Endodermal cell (in vitro differentiated cells): Measurements from ENCODE around the gene SLC9A6. TPM values are rescaled to one million over a fixed set of nuclear protein-coding genes. Genes with fewer than 3 reads are reported as not detected.

Experiments
- DNase-seq: peaks from one replicate; pipeline ENCODE4 v3.0.0-alpha.2; 2017
- H3K27ac ChIP-seq: 2 replicates; pipeline ENCODE4 v1.5.1; 2013; ENCODE audit warnings: mild to moderate bottlenecking, low read depth, low read length, moderate library complexity
- H3K27me3 ChIP-seq: 2 replicates; pipeline ENCODE4 v1.6.1; 2013; ENCODE audit warnings: mild to moderate bottlenecking, low read length, moderate library complexity; ENCODE audit not compliant: insufficient read depth, control insufficient read depth, poor library complexity, severe bottlenecking
- H3K36me3 ChIP-seq: 2 replicates; pipeline ENCODE4 v1.7.0; 2013; ENCODE audit warnings: mild to moderate bottlenecking, low read length, moderate library complexity; ENCODE audit not compliant: control insufficient read depth, insufficient read depth
- H3K4me1 ChIP-seq: one replicate; pipeline ENCODE4 v1.7.0; 2013; ENCODE audit warnings: low read length; ENCODE audit not compliant: control insufficient read depth, insufficient read depth
- H3K4me3 ChIP-seq: 2 replicates; pipeline ENCODE4 v1.5.1; 2013; ENCODE audit warnings: mild to moderate bottlenecking, low read length, moderate library complexity
- H3K9ac ChIP-seq: 2 replicates; pipeline ENCODE4 v1.6.1; 2013; ENCODE audit warnings: mild to moderate bottlenecking, low read length, moderate library complexity; ENCODE audit not compliant: poor library complexity, severe bottlenecking; ENCODE audit errors: extremely low read depth
- H3K9me3 ChIP-seq: 2 replicates; pipeline ENCODE4 v1.6.1; 2013; ENCODE audit warnings: mild to moderate bottlenecking, low read length, moderate library complexity; ENCODE audit not compliant: control insufficient read depth
- H3K27ac Mint-ChIP-seq: 2 replicates; pipeline ENCODE4 v1.8.0; 2020; ENCODE audit warnings: mixed read lengths
- H3K27me3 Mint-ChIP-seq: 2 replicates; pipeline ENCODE4 v1.8.0; 2021; ENCODE audit warnings: mild to moderate bottlenecking, mixed read lengths; ENCODE audit not compliant: insufficient read depth
- H3K36me3 Mint-ChIP-seq: 2 replicates; pipeline ENCODE4 v1.8.0; 2020; ENCODE audit warnings: low read depth, mixed read lengths
- H3K4me1 Mint-ChIP-seq: 2 replicates; pipeline ENCODE4 v1.8.0; 2020; ENCODE audit warnings: mixed read lengths
- H3K4me3 Mint-ChIP-seq: 2 replicates; pipeline ENCODE4 v1.8.0; 2020; ENCODE audit warnings: mild to moderate bottlenecking, moderate library complexity, mixed read lengths
- H3K9me3 Mint-ChIP-seq: 2 replicates; pipeline ENCODE4 v1.8.0; 2020; ENCODE audit warnings: mild to moderate bottlenecking, mixed read lengths
- WGBS, 2 experiments: methylation state at CpG; one replicate each; pipeline versions ENCODE4 v1.1.5 to v1.1.7; 2013; ENCODE audit warnings: missing lambda C conversion rate in 2 of 2, mixed read lengths in 1 of 2; ENCODE audit not compliant: insufficient coverage in 1 of 2, insufficient read length in 1 of 2; 5-methylcytosine and 5-hydroxymethylcytosine counted together
- total RNA-seq, 2 donors: library from RNA; stranded (reverse); fragmentation: NEBNext Ultra II Directional in 1 of 2; extraction: Animal tissue kit (Norgen Biotek cat#: 25700) in 1 of 2; gene quantifications; 2 replicates in 1 of 2; 3 replicates in 1 of 2; pipeline ENCODE4 v1.2.1, GENCODE V29; 2021
- TF ChIP-seq, protein P1 (sequence below): fragments of 200-600 bp; sonication (generic); conservative IDR thresholded peaks from 2 replicates; pipeline ENCODE4 v1.5.0; 2021; ENCODE audit warnings: antibody characterized with exemption, mild to moderate bottlenecking

SLC9A6 gene
- total RNA-seq, 2 donors from 2014 or later, result 10.2 to 13.6 TPM

DNA sequence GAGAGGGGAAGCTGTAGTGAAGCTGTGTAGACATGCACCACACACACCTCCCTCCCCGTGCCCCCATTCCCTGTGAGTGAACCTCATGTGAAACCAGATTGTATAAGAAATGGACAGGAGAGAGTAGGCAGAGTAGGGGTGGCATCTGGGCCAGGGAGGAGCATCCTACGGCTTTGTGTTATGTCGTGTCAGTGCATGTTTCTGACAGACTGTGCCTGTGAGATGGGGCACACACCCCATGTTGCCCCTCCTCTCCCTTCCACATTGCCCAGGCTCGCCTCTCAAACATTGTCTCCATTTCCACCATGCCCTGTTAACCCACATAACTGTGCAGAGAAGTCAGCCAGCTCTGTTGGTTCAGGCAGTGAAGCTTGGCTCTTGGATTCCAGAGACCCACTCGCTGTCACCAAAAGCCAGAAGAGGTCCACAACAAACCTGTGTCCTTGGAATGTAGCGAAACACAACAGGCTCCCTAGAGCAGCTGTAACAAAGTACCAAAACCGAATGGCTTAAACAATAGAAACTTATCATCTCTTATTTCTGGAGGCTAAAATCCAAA, 56.1 kb downstream of the SLC9A6 start:
- Mint-ChIP-seq H3K27ac (no peak overlapping the region), H3K27me3 (no peaks in the 10 kb centered on the region), H3K9me3 (peaks cover 39% of the 10 kb centered on the region), H3K4me3 (no peak overlapping the region), H3K4me1 (no peaks in the 10 kb centered on the region), H3K36me3 (peaks cover 21% of the 10 kb centered on the region)
- Histone ChIP-seq H3K27ac (no peak overlapping the region), H3K9me3 (no peaks in the 10 kb centered on the region), H3K36me3 (peaks cover 3% of the 10 kb centered on the region), H3K9ac (no peak overlapping the region), H3K4me1 (no peaks in the 10 kb centered on the region), H3K4me3 (no peak overlapping the region), H3K27me3 (no peaks in the 10 kb centered on the region)
- 60 to 94% methylated on average over 1 to 6 of the region's 7 CpGs for WGBS, 2 experiments
- no peak for DNase-seq
- TF ChIP-seq, protein P1, sequence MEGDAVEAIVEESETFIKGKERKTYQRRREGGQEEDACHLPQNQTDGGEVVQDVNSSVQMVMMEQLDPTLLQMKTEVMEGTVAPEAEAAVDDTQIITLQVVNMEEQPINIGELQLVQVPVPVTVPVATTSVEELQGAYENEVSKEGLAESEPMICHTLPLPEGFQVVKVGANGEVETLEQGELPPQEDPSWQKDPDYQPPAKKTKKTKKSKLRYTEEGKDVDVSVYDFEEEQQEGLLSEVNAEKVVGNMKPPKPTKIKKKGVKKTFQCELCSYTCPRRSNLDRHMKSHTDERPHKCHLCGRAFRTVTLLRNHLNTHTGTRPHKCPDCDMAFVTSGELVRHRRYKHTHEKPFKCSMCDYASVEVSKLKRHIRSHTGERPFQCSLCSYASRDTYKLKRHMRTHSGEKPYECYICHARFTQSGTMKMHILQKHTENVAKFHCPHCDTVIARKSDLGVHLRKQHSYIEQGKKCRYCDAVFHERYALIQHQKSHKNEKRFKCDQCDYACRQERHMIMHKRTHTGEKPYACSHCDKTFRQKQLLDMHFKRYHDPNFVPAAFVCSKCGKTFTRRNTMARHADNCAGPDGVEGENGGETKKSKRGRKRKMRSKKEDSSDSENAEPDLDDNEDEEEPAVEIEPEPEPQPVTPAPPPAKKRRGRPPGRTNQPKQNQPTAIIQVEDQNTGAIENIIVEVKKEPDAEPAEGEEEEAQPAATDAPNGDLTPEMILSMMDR, result no peak

DNA sequence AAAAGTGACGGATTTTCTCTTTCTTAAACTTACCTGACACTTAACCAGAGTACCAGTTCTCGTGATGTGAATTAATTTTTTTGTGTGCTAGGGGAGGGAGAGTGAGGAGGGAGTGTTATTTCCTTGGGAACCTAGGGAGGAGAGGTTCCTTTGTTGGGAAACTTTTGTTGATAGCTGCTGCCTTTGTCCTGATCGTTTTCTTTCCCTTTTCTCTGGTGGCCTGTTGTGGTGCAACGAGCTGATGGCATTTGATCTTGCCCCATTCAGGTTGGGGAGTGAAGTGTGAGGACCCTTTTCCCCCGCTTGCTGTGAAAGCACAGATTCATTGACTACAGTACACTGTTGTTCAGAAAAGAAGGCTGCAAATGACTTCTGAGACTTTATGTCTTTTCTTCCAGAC, 59.8 kb downstream of the SLC9A6 start:
- no peak overlapping the region for H3K4me3 Mint-ChIP-seq
- no peaks in the 10 kb centered on the region for H3K4me1 Mint-ChIP-seq
- Histone ChIP-seq H3K27me3 (no peaks in the 10 kb centered on the region), H3K9me3 (no peaks in the 10 kb centered on the region), H3K4me1 (no peaks in the 10 kb centered on the region), H3K4me3 (no peak overlapping the region), H3K27ac (peak overlapping the region; percentile 47), H3K9ac (no peak overlapping the region), H3K36me3 (peaks cover 3% of the 10 kb centered on the region)
- WGBS, 2 experiments, result 81% methylated on average over 5 of the region's 5 CpGs; no CpG with 5 or more reads in 1 of the 2 experiments
- peaks cover 21% of the 10 kb centered on the region for H3K36me3 Mint-ChIP-seq
- H3K9me3 Mint-ChIP-seq, result peaks cover 51% of the 10 kb centered on the region
- no peak for DNase-seq
- H3K27me3 Mint-ChIP-seq, result peaks cover 6% of the 10 kb centered on the region
- TF ChIP-seq, protein P1, result no peak
- no peak overlapping the region for H3K27ac Mint-ChIP-seq

DNA sequence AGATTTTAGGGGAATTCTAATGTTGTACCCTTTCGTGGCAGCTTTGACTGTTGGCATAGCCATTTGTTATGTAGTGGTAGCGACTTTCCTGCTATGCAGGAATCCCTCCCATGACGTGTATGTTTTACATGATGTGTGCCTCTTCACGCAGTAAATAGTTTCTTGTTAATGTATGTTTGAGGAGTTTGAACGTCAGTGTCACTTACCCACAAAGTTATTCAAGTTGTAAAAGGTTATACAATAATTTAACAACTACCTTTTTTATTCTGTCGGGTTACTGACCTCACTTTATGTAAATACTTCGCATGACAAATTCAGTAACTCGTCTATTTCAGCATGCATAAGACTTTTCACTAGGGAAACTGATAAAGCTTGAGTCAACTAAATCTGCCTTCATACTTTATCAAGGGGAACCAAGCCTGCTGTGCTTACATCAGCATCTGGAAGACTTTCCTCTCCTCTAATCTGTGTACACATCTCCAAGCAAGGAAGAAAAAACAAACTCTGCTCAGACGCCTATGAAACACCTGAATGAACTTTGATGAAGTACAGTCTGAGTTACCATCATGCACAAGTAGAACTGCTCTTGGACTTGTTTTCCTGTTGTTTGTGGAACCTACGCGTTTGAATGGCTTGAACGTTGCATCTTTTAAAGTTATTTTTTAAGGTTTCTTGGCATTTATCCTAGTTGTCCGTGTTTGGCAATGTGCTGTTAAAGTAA, 61.2 kb downstream of the SLC9A6 start:
- Histone ChIP-seq H3K4me3 (no peak overlapping the region), H3K4me1 (no peaks in the 10 kb centered on the region), H3K36me3 (peaks cover 3% of the 10 kb centered on the region), H3K9ac (no peak overlapping the region), H3K27me3 (no peaks in the 10 kb centered on the region), H3K27ac (no peak overlapping the region), H3K9me3 (no peaks in the 10 kb centered on the region)
- TF ChIP-seq, protein P1, result no peak
- WGBS, 2 experiments, result 86 to 97% methylated on average over 6 to 12 of the region's 13 CpGs
- no peak for DNase-seq
- H3K27me3 Mint-ChIP-seq, result peaks cover 13% of the 10 kb centered on the region
- peaks cover 19% of the 10 kb centered on the region for H3K36me3 Mint-ChIP-seq
- H3K9me3 Mint-ChIP-seq, result peaks cover 51% of the 10 kb centered on the region
- no peak overlapping the region for H3K27ac Mint-ChIP-seq
- no peaks in the 10 kb centered on the region for H3K4me1 Mint-ChIP-seq
- no peak overlapping the region for H3K4me3 Mint-ChIP-seq
